Endodermal cell (in vitro differentiated cells): ENCODE results near the gene ACTN1. TPM values are rescaled to one million over a fixed set of nuclear protein-coding genes. Genes with fewer than 3 reads are reported as not detected.

Experiments
- DNase-seq: peaks from one replicate; pipeline ENCODE4 v3.0.0-alpha.2; 2017
- H3K27ac ChIP-seq: 2 replicates; pipeline ENCODE4 v1.5.1; 2013; ENCODE audit warnings: mild to moderate bottlenecking, low read depth, low read length, moderate library complexity
- H3K27me3 ChIP-seq: 2 replicates; pipeline ENCODE4 v1.6.1; 2013; ENCODE audit warnings: mild to moderate bottlenecking, low read length, moderate library complexity; ENCODE audit not compliant: insufficient read depth, control insufficient read depth, poor library complexity, severe bottlenecking
- H3K36me3 ChIP-seq: 2 replicates; pipeline ENCODE4 v1.7.0; 2013; ENCODE audit warnings: mild to moderate bottlenecking, low read length, moderate library complexity; ENCODE audit not compliant: control insufficient read depth, insufficient read depth
- H3K4me1 ChIP-seq: one replicate; pipeline ENCODE4 v1.7.0; 2013; ENCODE audit warnings: low read length; ENCODE audit not compliant: control insufficient read depth, insufficient read depth
- H3K4me3 ChIP-seq: 2 replicates; pipeline ENCODE4 v1.5.1; 2013; ENCODE audit warnings: mild to moderate bottlenecking, low read length, moderate library complexity
- H3K9ac ChIP-seq: 2 replicates; pipeline ENCODE4 v1.6.1; 2013; ENCODE audit warnings: mild to moderate bottlenecking, low read length, moderate library complexity; ENCODE audit not compliant: poor library complexity, severe bottlenecking; ENCODE audit errors: extremely low read depth
- H3K9me3 ChIP-seq: 2 replicates; pipeline ENCODE4 v1.6.1; 2013; ENCODE audit warnings: mild to moderate bottlenecking, low read length, moderate library complexity; ENCODE audit not compliant: control insufficient read depth
- H3K27ac Mint-ChIP-seq: 2 replicates; pipeline ENCODE4 v1.8.0; 2020; ENCODE audit warnings: mixed read lengths
- H3K27me3 Mint-ChIP-seq: 2 replicates; pipeline ENCODE4 v1.8.0; 2021; ENCODE audit warnings: mild to moderate bottlenecking, mixed read lengths; ENCODE audit not compliant: insufficient read depth
- H3K36me3 Mint-ChIP-seq: 2 replicates; pipeline ENCODE4 v1.8.0; 2020; ENCODE audit warnings: low read depth, mixed read lengths
- H3K4me1 Mint-ChIP-seq: 2 replicates; pipeline ENCODE4 v1.8.0; 2020; ENCODE audit warnings: mixed read lengths
- H3K4me3 Mint-ChIP-seq: 2 replicates; pipeline ENCODE4 v1.8.0; 2020; ENCODE audit warnings: mild to moderate bottlenecking, moderate library complexity, mixed read lengths
- H3K9me3 Mint-ChIP-seq: 2 replicates; pipeline ENCODE4 v1.8.0; 2020; ENCODE audit warnings: mild to moderate bottlenecking, mixed read lengths
- CTCF ChIP-seq: fragments of 200-600 bp; sonication (generic); conservative IDR thresholded peaks from 2 replicates; pipeline ENCODE4 v1.5.0; 2021; ENCODE audit warnings: antibody characterized with exemption, mild to moderate bottlenecking
- WGBS, 2 experiments: methylation state at CpG; one replicate each; pipeline versions ENCODE4 v1.1.5 to v1.1.7; 2013; ENCODE audit warnings: missing lambda C conversion rate in 2 of 2, mixed read lengths in 1 of 2; ENCODE audit not compliant: insufficient coverage in 1 of 2, insufficient read length in 1 of 2; 5-methylcytosine and 5-hydroxymethylcytosine counted together
- total RNA-seq, 2 donors: library from RNA; stranded (reverse); fragmentation: NEBNext Ultra II Directional in 1 of 2; extraction: Animal tissue kit (Norgen Biotek cat#: 25700) in 1 of 2; gene quantifications; 2 replicates in 1 of 2; 3 replicates in 1 of 2; pipeline ENCODE4 v1.2.1, GENCODE V29; 2021

Gene ACTN1
- total RNA-seq, 2 donors from 2014 or later, result 190 to 275 TPM

- Histone ChIP-seq H3K27ac (no peak overlapping the region), H3K9ac (no peak overlapping the region), H3K36me3 (peaks cover 96% of the 10 kb centered on the region), H3K4me3 (no peak overlapping the region), H3K4me1 (peaks cover 4% of the 10 kb centered on the region), H3K27me3 (no peaks in the 10 kb centered on the region), H3K9me3 (peaks cover 5% of the 10 kb centered on the region)
- no peak overlapping the region for H3K4me3 Mint-ChIP-seq
- H3K36me3 Mint-ChIP-seq, result peaks cover 77% of the 10 kb centered on the region
- 96 to 97% methylated on average over 4 to 10 of the region's 10 CpGs for WGBS, 2 experiments
- H3K27ac Mint-ChIP-seq, result no peak overlapping the region
- TF ChIP-seq CTCF, result no peak
- peaks cover 7% of the 10 kb centered on the region for H3K4me1 Mint-ChIP-seq
- no peaks in the 10 kb centered on the region for H3K9me3 Mint-ChIP-seq
- H3K27me3 Mint-ChIP-seq, result no peaks in the 10 kb centered on the region
- DNase-seq, result no peak
These were observed 60.5 kb downstream of the ACTN1 start for GRCh38 chr14:68918612-68919011.

- DNase-seq, result no peak
- Histone ChIP-seq H3K9ac (no peak overlapping the region), H3K4me1 (no peaks in the 10 kb centered on the region), H3K9me3 (peaks cover 5% of the 10 kb centered on the region), H3K27ac (no peak overlapping the region), H3K4me3 (no peak overlapping the region), H3K27me3 (no peaks in the 10 kb centered on the region), H3K36me3 (peaks cover 96% of the 10 kb centered on the region)
- no peaks in the 10 kb centered on the region for H3K27me3 Mint-ChIP-seq
- WGBS, 2 experiments, result 95 to 96% methylated on average over 7 to 11 of the region's 11 CpGs
- H3K9me3 Mint-ChIP-seq, result no peaks in the 10 kb centered on the region
- H3K4me3 Mint-ChIP-seq, result no peak overlapping the region
- peaks cover 1% of the 10 kb centered on the region for H3K4me1 Mint-ChIP-seq
- H3K27ac Mint-ChIP-seq, result peak overlapping the region; percentile 62
- no peak for TF ChIP-seq CTCF
- peaks cover 67% of the 10 kb centered on the region for H3K36me3 Mint-ChIP-seq
These were observed 62.7 kb downstream of the ACTN1 start for GRCh38 chr14:68916358-68916941.

- H3K4me1 Mint-ChIP-seq, result peaks cover 2% of the 10 kb centered on the region
- H3K36me3 ChIP-seq, result peaks cover 96% of the 10 kb centered on the region
- WGBS, 2 experiments, result 93 to 98% methylated on average over 3 of the region's 3 CpGs
These were observed 65.6 kb downstream of the ACTN1 start for GRCh38 chr14:68913516-68913915.

More at GRCh38 chr14:68913516-68913915, 65.6 kb downstream of the ACTN1 start:
- Mint-ChIP-seq H3K36me3 (peaks cover 68% of the 10 kb centered on the region), H3K4me3 (no peak overlapping the region), H3K27ac (peak overlapping the region; percentile 7), H3K9me3 (no peaks in the 10 kb centered on the region), H3K27me3 (no peaks in the 10 kb centered on the region)
- TF ChIP-seq CTCF, result no peak
- Histone ChIP-seq H3K27ac (no peak overlapping the region), H3K9me3 (no peaks in the 10 kb centered on the region), H3K27me3 (no peaks in the 10 kb centered on the region), H3K9ac (no peak overlapping the region), H3K4me3 (no peak overlapping the region), H3K4me1 (no peaks in the 10 kb centered on the region)
- DNase-seq, result no peak
